ENCODE data around the gene RGS7. TPM values are rescaled to one million over a fixed set of nuclear protein-coding genes. Genes with fewer than 3 reads are reported as not detected.

Gene RGS7
- total RNA-seq, 2 donors from 2014 or later = 0.26 to 0.99 TPM

DNA sequence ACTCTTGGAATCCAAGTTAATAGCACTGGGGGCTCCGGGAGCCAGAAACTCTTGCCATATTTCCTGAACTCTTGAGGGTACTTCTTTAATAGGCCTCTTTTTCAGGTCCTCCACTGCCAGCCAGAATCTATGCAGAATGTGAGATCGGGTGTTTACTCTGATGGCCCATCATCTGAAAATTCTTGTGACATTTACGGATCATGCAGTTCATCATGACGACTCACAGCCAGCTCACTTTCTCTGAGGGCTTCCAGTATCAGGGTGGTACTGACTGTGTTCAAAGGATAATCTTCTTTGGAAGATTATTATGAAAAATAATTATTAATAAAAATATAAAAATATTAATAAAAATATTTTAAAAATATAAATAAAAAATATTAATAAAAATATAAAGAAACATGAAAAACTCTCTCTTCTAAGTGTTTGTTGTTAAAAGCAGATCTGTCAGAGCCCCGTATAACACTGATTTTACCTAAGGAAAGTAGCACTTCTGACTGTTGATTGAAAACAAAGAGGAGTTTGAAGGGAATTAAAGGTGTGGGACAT is 550.7 kb downstream of the RGS7 start:
- no peak for ATAC-seq
- DNase-seq = no peak
- 74 to 76% methylated on average over 5 of the region's 5 CpGs for WGBS, 2 donors

GRCh38 chr1:240804475-240804874 is 552.5 kb downstream of the RGS7 start:
- no peaks in the 10 kb centered on the region for H3K27me3 ChIP-seq
- no peak for ATAC-seq
- no peaks in the 10 kb centered on the region for H3K9me3 ChIP-seq
- WGBS, 2 donors = 42 to 50% methylated on average over 2 of the region's 2 CpGs
- H3K36me3 ChIP-seq (replicated peaks in 1 of 2; ENCODE audit: insufficient read depth in 1 of 2, low read depth in 2 of 2) = no peaks in the 10 kb centered on the region
- intact Hi-C loops (cut with DNase I) = no loop called here
- no peaks in the 10 kb centered on the region for H3K4me1 ChIP-seq
- DNase-seq = no peak
- no peak overlapping the region for H3K4me3 ChIP-seq
- no peak for TF ChIP-seq POLR2A (IDR thresholded peaks at IDR 0.05)
- TF ChIP-seq, protein P1, sequence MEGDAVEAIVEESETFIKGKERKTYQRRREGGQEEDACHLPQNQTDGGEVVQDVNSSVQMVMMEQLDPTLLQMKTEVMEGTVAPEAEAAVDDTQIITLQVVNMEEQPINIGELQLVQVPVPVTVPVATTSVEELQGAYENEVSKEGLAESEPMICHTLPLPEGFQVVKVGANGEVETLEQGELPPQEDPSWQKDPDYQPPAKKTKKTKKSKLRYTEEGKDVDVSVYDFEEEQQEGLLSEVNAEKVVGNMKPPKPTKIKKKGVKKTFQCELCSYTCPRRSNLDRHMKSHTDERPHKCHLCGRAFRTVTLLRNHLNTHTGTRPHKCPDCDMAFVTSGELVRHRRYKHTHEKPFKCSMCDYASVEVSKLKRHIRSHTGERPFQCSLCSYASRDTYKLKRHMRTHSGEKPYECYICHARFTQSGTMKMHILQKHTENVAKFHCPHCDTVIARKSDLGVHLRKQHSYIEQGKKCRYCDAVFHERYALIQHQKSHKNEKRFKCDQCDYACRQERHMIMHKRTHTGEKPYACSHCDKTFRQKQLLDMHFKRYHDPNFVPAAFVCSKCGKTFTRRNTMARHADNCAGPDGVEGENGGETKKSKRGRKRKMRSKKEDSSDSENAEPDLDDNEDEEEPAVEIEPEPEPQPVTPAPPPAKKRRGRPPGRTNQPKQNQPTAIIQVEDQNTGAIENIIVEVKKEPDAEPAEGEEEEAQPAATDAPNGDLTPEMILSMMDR (IDR thresholded peaks at IDR 0.05) = no peak
- no peak overlapping the region for H3K27ac ChIP-seq

More for the DNA sequence above, 550.7 kb downstream of the RGS7 start:
- intact Hi-C loops (cut with DNase I) = no loop called here
- no peaks in the 10 kb centered on the region for H3K27me3 ChIP-seq
- no peak overlapping the region for H3K4me3 ChIP-seq
- no peaks in the 10 kb centered on the region for H3K4me1 ChIP-seq
- no peaks in the 10 kb centered on the region for H3K9me3 ChIP-seq
- no peak overlapping the region for H3K27ac ChIP-seq
- TF ChIP-seq, protein P1 (IDR thresholded peaks at IDR 0.05) = no peak
- TF ChIP-seq POLR2A (IDR thresholded peaks at IDR 0.05) = no peak
- no peaks in the 10 kb centered on the region for H3K36me3 ChIP-seq (replicated peaks in 1 of 2; ENCODE audit: insufficient read depth in 1 of 2, low read depth in 2 of 2)

- DNase-seq = no peak
- no peak for ATAC-seq
- intact Hi-C loops (cut with DNase I) = no loop called here
- Histone ChIP-seq H3K27me3 (no peaks in the 10 kb centered on the region), H3K36me3 (replicated peaks in 1 of 2; ENCODE audit: insufficient read depth in 1 of 2, low read depth in 2 of 2) (no peaks in the 10 kb centered on the region), H3K27ac (no peak overlapping the region), H3K9me3 (no peaks in the 10 kb centered on the region), H3K4me1 (no peaks in the 10 kb centered on the region), H3K4me3 (no peak overlapping the region)
- TF ChIP-seq, protein P1 (IDR thresholded peaks at IDR 0.05) = no peak
- no peak for TF ChIP-seq POLR2A (IDR thresholded peaks at IDR 0.05)
Observed at GRCh38 chr1:240803151-240803550, 553.9 kb downstream of the RGS7 start.

DNA sequence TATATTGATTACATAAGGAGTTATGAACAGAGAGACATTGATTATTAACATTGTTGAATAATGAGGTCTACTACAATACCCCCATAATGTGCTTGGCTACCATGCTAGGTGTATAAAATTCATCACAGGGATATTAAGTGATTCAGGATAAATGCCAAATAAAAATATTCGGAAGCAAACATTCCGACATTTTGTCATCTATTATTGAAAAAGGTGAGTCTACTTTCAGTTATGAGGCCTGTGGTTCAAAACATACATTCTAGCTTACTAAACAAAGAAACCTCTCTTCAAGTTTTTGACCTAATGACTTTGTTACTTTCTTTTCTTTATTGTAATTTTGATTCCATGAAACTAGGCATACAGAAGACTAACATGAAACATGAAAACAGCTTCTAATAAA is 554.7 kb downstream of the RGS7 start:
- TF ChIP-seq, protein P1 (IDR thresholded peaks at IDR 0.05) = no peak
- no peak for TF ChIP-seq POLR2A (IDR thresholded peaks at IDR 0.05)
- DNase-seq (no peak), ATAC-seq (no peak)
- Histone ChIP-seq H3K36me3 (replicated peaks in 1 of 2; ENCODE audit: insufficient read depth in 1 of 2, low read depth in 2 of 2) (no peaks in the 10 kb centered on the region), H3K27me3 (no peaks in the 10 kb centered on the region), H3K27ac (no peak overlapping the region), H3K9me3 (no peaks in the 10 kb centered on the region), H3K4me3 (no peak overlapping the region), H3K4me1 (no peaks in the 10 kb centered on the region)
- 76 to 88% methylated on average over 2 of the region's 2 CpGs for WGBS, 2 donors
- intact Hi-C loops (cut with DNase I) = no loop called here

DNA sequence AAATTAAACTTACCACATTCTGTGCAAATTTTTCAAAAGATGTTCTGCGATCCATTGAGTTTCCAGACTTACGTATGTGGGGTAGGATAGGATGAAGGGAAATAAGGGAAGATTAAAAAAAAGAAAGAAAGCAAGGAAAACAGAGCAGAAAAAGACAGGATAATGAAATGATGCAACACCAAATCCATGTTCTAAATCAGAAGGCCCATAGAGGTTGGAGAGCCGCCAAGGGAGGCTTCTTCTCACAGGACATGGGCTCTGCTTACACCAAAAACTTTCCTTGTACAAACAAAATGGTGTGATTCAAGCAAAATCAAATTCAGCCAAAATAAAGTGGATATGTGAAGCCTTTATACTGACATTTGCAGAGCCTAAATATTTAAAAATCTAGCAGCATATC is 555.6 kb downstream of the RGS7 start:
- WGBS, 2 donors = 78 to 85% methylated on average over 3 of the region's 3 CpGs
- H3K4me3 ChIP-seq = no peak overlapping the region
- no peak for TF ChIP-seq POLR2A (IDR thresholded peaks at IDR 0.05)
- TF ChIP-seq, protein P1 (IDR thresholded peaks at IDR 0.05) = no peak
- H3K27me3 ChIP-seq = no peaks in the 10 kb centered on the region
- H3K27ac ChIP-seq = no peak overlapping the region
- DNase-seq (peak in 1 of 4 donors; percentile 10), ATAC-seq (no peak)
- H3K9me3 ChIP-seq = no peaks in the 10 kb centered on the region
- H3K4me1 ChIP-seq = no peaks in the 10 kb centered on the region
- intact Hi-C loops (cut with DNase I) = no loop called here
- H3K36me3 ChIP-seq (replicated peaks in 1 of 2; ENCODE audit: insufficient read depth in 1 of 2, low read depth in 2 of 2) = no peaks in the 10 kb centered on the region

All from body of pancreas (tissue), 4 donors.